HepG2 (cell line): ENCODE measurements around the gene HOXB6. TPM values are rescaled to one million over a fixed set of nuclear protein-coding genes. Genes with fewer than 3 reads are reported as not detected.

Source experiments
- ATAC-seq: fragments of 200-7000 bp; cut with Tn5 transposase; 3 replicates; pipeline ENCODE4 v1.9.1; 2020; ENCODE audit warnings: mild to moderate bottlenecking, moderate library complexity
- BruUV-seq: library from RNA; stranded (reverse); fragments of 400-500 nt; replicated peaks from 2 replicates; lab custom pipeline; 2021; lab: Mats Ljungman, UMichigan
- CTCF ChIA-PET: fragments of 300-600 bp; formaldehyde crosslinking; extraction: SDS; loops from one replicate; lab custom pipeline; 2021; ENCODE audit warnings: low total read pairs, inconsistent platforms, low intra/inter-chr PET ratio; lab: Yijun Ruan, JAX
- POLR2A ChIA-PET: fragments of 350-600 bp; sonication (Branson Sonifier 250); formaldehyde crosslinking; loops from one replicate; lab custom pipeline; 2020; ENCODE audit warnings: antibody characterized with exemption, inconsistent platforms; lab: Yijun Ruan, JAX
- DNase-seq: peaks from one replicate; pipeline ENCODE4 v3.0.0-alpha.2; 2015; ENCODE audit warnings: low spot score
- FAIRE-seq: peaks from 3 replicates; lab custom pipeline; 2011; peaks lifted over from hg19 to GRCh38; lab: Jason Lieb, UNC
- H2AFZ ChIP-seq: one replicate; pipeline ENCODE4 v1.6.1; 2011; ENCODE audit warnings: low read length, inconsistent platforms
- H3K27ac ChIP-seq: fragments of 300-600 bp; 3 replicates; pipeline ENCODE4 v1.8.0; 2011; ENCODE audit warnings: mixed run types, mild to moderate bottlenecking, mixed read lengths, low read length, inconsistent platforms; ENCODE audit not compliant: insufficient read depth; ENCODE audit errors: extremely low read length
- H3K27me3 ChIP-seq, 2 experiments: fragments of 200-600 bp in 1 of 2; 2 replicates in 1 of 2; 3 replicates in 1 of 2; pipeline versions ENCODE4 v1.6.0 to v1.8.0; 2011; ENCODE audit warnings: low read length in 2 of 2, mild to moderate bottlenecking in 2 of 2, moderate library complexity in 2 of 2, inconsistent platforms in 1 of 2; ENCODE audit not compliant: insufficient read depth in 2 of 2, control insufficient read depth in 1 of 2
- H3K36me3 ChIP-seq, 2 experiments: fragments of 200-600 bp in 1 of 2; replicated peaks in 1 of 2; 2 replicates in 1 of 2; 3 replicates in 1 of 2; pipeline versions ENCODE4 v1.5.1 to v1.8.0; 2011; ENCODE audit warnings: low read length in 2 of 2, inconsistent platforms in 1 of 2; ENCODE audit not compliant: insufficient read depth in 2 of 2, control insufficient read depth in 1 of 2
- H3K4me1 ChIP-seq: 2 replicates; pipeline ENCODE4 v1.5.1; 2012; ENCODE audit warnings: low read length, inconsistent platforms; ENCODE audit not compliant: insufficient read depth
- H3K4me2 ChIP-seq: 2 replicates; pipeline ENCODE4 v1.6.0; 2011; ENCODE audit warnings: low read depth, low read length, inconsistent platforms
- H3K4me3 ChIP-seq, 3 experiments: fragments of 200-600 bp in 1 of 3; sonication (generic), shearing (Covaris generic) in 1 of 3; replicated peaks in 1 of 3; 2 replicates each; pipeline ENCODE4 v1.5.1; 2011 to 2016; ENCODE audit warnings: low read length in 3 of 3, inconsistent platforms in 2 of 3, low read depth in 2 of 3, mild to moderate bottlenecking in 2 of 3, control low read depth in 1 of 3, mixed read lengths in 1 of 3; ENCODE audit not compliant: insufficient read depth in 1 of 3
- H3K79me2 ChIP-seq: one replicate; pipeline ENCODE4 v1.6.1; 2011; ENCODE audit warnings: low read length, inconsistent platforms; ENCODE audit not compliant: insufficient read depth
- H3K9ac ChIP-seq: 2 replicates; pipeline ENCODE4 v1.6.0; 2011; ENCODE audit warnings: mild to moderate bottlenecking, low read depth, low read length, inconsistent platforms; ENCODE audit not compliant: insufficient read depth
- H3K9me3 ChIP-seq: 2 replicates; pipeline ENCODE4 v1.5.1; 2012; ENCODE audit warnings: mild to moderate bottlenecking, low read length
- H4K20me1 ChIP-seq: 2 replicates; pipeline ENCODE4 v1.6.0; 2011; ENCODE audit warnings: inconsistent platforms, mild to moderate bottlenecking, low read length, moderate library complexity; ENCODE audit not compliant: insufficient read depth
- ATF4 ChIP-seq, 2 experiments: fragments of 450-650 bp in 1 of 2; sonication (generic) in 1 of 2; formaldehyde crosslinking; IDR thresholded peaks; 2 replicates each; pipeline versions ENCODE4 v1.5.0 to v1.8.0; 2020 to 2022; ENCODE audit warnings: mild to moderate bottlenecking in 1 of 2, missing genetic modification reagents in 1 of 2
- NFE2L2 ChIP-seq: fragments of 150-350 bp; IDR thresholded peaks from 2 replicates; pipeline ENCODE4 v1.6.1; 2014; ENCODE audit warnings: low read length
- PAF1 ChIP-seq: IDR thresholded peaks from 2 replicates; pipeline ENCODE4 v1.6.1; 2016; ENCODE audit warnings: missing genetic modification reagents, missing compliant biosample characterization
- ZNF33B ChIP-seq: sonication (generic); formaldehyde crosslinking; IDR thresholded peaks from 2 replicates; pipeline ENCODE4 v1.5.1; 2020; ENCODE audit warnings: mild to moderate bottlenecking, missing genetic modification reagents
- ZNF567 ChIP-seq: sonication (generic); formaldehyde crosslinking; IDR thresholded peaks from 2 replicates; pipeline ENCODE4 v1.8.1; 2023; ENCODE audit warnings: mild to moderate bottlenecking, missing genetic modification reagents, borderline replicate concordance
- WGBS: methylation state at CpG from one replicate; pipeline ENCODE4 v1.1.6; 2017; ENCODE audit warnings: low lambda C conversion rate; 5-methylcytosine and 5-hydroxymethylcytosine counted together
- in situ Hi-C: cut with HindIII; loops from 2 replicates; pipeline ENCODE4 v1.10.0; 2017; ENCODE audit warnings: low pct_unique_long_range_greater_than_20kb; ENCODE audit not compliant: extremely low pct_ligation_motif_present
- intact Hi-C: fragments of 100-400 bp; cut with micrococcal nuclease; formaldehyde crosslinking; loops from one replicate; pipeline ENCODE4 v1.10.0; 2022; ENCODE audit not compliant: unreplicated experiment
- polyA plus RNA-seq, 8 experiments: library from polyadenylated mRNA; depleted of rRNA in 3 of 8; stranded (reverse) in 7 of 8; unstranded in 1 of 8; fragments of >200 nt; fragmentation: Illumina TruSeq in 4 of 8; extraction: Trizol in 4 of 8; gene quantifications; 2 replicates each; pipeline versions ENCODE4 v1.2.1 to v1.2.3, GENCODE V29; 2011 to 2016; ENCODE audit warnings: low read depth in 4 of 8, missing spikeins in 1 of 8, mixed read lengths in 1 of 8; ENCODE audit not compliant: insufficient read depth in 1 of 8
- total RNA-seq, 5 experiments: library from RNA; depleted of rRNA; stranded (reverse); fragments of >200 nt; fragmentation: Illumina TruSeq; extraction: Trizol; gene quantifications; 2 replicates each; pipeline ENCODE4 v1.2.3, GENCODE V29; 2016; ENCODE audit warnings: low read depth in 1 of 5
- TF ChIP-seq, protein P1 (sequence below): sonication (generic); formaldehyde crosslinking; conservative IDR thresholded peaks from 2 replicates; pipeline ENCODE4 v1.8.0; 2022; ENCODE audit warnings: missing genetic modification reagents
- TF ChIP-seq, protein P2 (sequence below): sonication (generic); formaldehyde crosslinking; IDR thresholded peaks from 2 replicates; pipeline ENCODE4 v1.5.0; 2020; ENCODE audit warnings: mild to moderate bottlenecking, missing genetic modification reagents, borderline replicate concordance

Gene HOXB6
- total and polyA plus RNA-seq, 2 of the 13 experiments (the other 11 are each of a cell fraction or from before 2014, with no cell fraction given): not detected

DNA sequence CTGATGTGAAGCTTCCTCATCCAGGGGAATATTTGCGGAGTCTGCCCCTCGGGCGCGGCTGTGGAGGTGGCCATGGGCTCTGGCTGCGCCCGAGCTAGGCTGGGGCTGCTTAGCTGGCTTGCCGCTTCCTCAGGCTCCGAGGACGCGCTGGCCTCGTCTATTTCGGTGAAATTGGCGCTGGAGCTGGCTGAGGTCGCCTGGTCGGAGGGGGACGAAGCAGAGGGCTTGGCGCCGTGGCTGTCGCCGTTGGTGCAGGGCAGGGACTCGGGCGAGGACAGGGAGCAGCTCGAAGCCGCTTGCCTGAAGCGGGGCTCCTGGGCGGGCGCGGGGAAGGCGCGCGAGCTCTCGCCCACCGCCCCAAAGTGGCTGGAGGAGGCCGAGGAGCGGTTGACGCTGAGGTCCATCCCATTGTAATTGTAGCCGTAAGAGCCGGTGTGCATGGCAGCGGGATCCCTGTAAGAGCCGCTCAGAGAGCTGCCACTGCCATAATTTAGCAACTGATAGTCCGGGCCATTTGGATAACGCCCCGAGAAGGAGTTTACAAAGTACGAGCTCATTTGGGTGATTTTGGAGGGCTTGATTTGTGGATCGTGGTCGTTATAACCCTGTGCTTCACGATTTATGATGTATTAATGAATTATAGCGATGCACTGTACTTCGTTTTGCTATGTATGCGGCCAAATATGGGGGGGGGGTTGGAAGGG lies 11.5 kb downstream of the HOXB6 start, which contains the start of gene HOXB5 (continued):
- TF ChIP-seq ATF4 (CRISPR knock-in tag; IDR thresholded peaks at IDR 0.05) (no peak), NFE2L2 (no peak)
- TF ChIP-seq, protein P1, sequence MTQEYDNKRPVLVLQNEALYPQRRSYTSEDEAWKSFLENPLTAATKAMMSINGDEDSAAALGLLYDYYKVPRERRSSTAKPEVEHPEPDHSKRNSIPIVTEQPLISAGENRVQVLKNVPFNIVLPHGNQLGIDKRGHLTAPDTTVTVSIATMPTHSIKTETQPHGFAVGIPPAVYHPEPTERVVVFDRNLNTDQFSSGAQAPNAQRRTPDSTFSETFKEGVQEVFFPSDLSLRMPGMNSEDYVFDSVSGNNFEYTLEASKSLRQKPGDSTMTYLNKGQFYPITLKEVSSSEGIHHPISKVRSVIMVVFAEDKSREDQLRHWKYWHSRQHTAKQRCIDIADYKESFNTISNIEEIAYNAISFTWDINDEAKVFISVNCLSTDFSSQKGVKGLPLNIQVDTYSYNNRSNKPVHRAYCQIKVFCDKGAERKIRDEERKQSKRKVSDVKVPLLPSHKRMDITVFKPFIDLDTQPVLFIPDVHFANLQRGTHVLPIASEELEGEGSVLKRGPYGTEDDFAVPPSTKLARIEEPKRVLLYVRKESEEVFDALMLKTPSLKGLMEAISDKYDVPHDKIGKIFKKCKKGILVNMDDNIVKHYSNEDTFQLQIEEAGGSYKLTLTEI (CRISPR knock-in tag): no peak

DNA sequence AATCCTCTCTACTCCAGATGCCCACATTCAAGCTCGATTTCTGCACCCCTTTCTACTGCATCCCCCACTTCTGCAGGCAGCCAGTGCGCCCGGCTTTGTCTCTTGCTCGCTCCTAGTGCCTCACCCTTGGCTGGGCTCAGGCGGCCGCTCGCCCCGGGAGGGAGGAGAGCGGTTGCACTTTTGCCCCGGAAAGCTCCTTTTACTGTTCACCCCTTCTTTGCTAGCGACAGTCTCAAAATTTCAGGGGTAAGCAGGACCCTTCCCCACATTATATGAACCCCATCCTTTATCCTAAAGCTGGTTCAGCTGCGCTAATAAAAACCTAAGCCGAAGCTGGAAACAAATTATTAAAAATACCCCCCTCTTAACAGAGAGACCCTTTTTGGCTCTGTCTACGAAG lies 12.2 kb downstream of the HOXB6 start:
- ATAC-seq: no peak
- no peak for TF ChIP-seq PAF1 (CRISPR knock-in tag)
- TF ChIP-seq ZNF33B (CRISPR knock-in tag): no peak
- TF ChIP-seq ZNF567 (CRISPR knock-in tag): no peak
- TF ChIP-seq, protein P2, sequence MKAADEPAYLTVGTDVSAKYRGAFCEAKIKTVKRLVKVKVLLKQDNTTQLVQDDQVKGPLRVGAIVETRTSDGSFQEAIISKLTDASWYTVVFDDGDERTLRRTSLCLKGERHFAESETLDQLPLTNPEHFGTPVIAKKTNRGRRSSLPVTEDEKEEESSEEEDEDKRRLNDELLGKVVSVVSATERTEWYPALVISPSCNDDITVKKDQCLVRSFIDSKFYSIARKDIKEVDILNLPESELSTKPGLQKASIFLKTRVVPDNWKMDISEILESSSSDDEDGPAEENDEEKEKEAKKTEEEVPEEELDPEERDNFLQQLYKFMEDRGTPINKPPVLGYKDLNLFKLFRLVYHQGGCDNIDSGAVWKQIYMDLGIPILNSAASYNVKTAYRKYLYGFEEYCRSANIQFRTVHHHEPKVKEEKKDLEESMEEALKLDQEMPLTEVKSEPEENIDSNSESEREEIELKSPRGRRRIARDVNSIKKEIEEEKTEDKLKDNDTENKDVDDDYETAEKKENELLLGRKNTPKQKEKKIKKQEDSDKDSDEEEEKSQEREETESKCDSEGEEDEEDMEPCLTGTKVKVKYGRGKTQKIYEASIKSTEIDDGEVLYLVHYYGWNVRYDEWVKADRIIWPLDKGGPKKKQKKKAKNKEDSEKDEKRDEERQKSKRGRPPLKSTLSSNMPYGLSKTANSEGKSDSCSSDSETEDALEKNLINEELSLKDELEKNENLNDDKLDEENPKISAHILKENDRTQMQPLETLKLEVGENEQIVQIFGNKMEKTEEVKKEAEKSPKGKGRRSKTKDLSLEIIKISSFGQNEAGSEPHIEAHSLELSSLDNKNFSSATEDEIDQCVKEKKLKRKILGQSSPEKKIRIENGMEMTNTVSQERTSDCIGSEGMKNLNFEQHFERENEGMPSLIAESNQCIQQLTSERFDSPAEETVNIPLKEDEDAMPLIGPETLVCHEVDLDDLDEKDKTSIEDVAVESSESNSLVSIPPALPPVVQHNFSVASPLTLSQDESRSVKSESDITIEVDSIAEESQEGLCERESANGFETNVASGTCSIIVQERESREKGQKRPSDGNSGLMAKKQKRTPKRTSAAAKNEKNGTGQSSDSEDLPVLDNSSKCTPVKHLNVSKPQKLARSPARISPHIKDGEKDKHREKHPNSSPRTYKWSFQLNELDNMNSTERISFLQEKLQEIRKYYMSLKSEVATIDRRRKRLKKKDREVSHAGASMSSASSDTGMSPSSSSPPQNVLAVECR (CRISPR knock-in tag): no peak
- Histone ChIP-seq H3K4me3 (no peak overlapping the region), H3K9ac (no peak overlapping the region), H3K4me2 (no peak overlapping the region), H3K27ac (no peak overlapping the region), H3K27me3 (peaks cover 44 to 91% of the 10 kb centered on the region in 2 experiments), H2AFZ (no peak overlapping the region), H3K79me2 (no peaks in the 10 kb centered on the region), H3K9me3 (no peaks in the 10 kb centered on the region), H3K4me1 (0 out of 2 replicates have a peak, but pooled peaks cover 6% of the 10 kb centered on the region), H3K36me3 (no peaks in the 10 kb centered on the region), H4K20me1 (no peaks in the 10 kb centered on the region; the same call in 1 of the 2 replicates)
- intact Hi-C loops: no loop called here
- in situ Hi-C loops: no loop called here
- POLR2A ChIA-PET: no interaction called here
- no TSS peak for BruUV-seq
- no peak for DNase-seq
- no peak for FAIRE-seq
- 34% methylated on average over 13 of the region's 14 CpGs for WGBS
- CTCF ChIA-PET: interaction anchor here (1.5 kb wide), 1 partner anchor 439 kb away, joined by 4 read pairs; no protein-coding TSS in a partner anchor
